H1 (cell line): ENCODE data around the gene DCAF15. TPM values are rescaled to one million over a fixed set of nuclear protein-coding genes. Genes with fewer than 3 reads are reported as not detected.

Experiments used
- CTCF ChIA-PET: fragments of 300-600 bp; sonication (Branson Sonifier 250); formaldehyde crosslinking; loops from one replicate; lab custom pipeline; 2021; ENCODE audit not compliant: partially characterized antibody; lab: Charles Lee
- POLR2A ChIA-PET: fragments of 300-600 bp; sonication (Branson Sonifier 250); formaldehyde crosslinking; loops from one replicate; lab custom pipeline; 2021; ENCODE audit warnings: inconsistent platforms; ENCODE audit not compliant: partially characterized antibody; lab: Charles Lee
- DNase-seq, 2 experiments: peaks; one replicate each; pipeline versions ENCODE4 v3.0.0 to v3.0.0-alpha.2; 2010 to 2022; ENCODE audit warnings: low spot score in 2 of 2, low read depth in 1 of 2, mixed read lengths in 1 of 2
- FAIRE-seq: peaks from 2 replicates; lab custom pipeline; 2011; peaks lifted over from hg19 to GRCh38; lab: Jason Lieb, UNC
- H2AFZ ChIP-seq: 2 replicates; pipeline ENCODE4 v1.8.1; 2012; ENCODE audit warnings: low read length, inconsistent platforms
- H2AK5ac ChIP-seq: 2 replicates; pipeline ENCODE4 v1.6.1; 2013; ENCODE audit warnings: low read depth, low read length
- H2BK120ac ChIP-seq: replicated peaks from 2 replicates; pipeline ENCODE3; 2013; ENCODE audit warnings: low read depth, low read length, inconsistent platforms
- H2BK12ac ChIP-seq: 2 replicates; pipeline ENCODE4 v1.6.1; 2013; ENCODE audit warnings: low read depth, low read length
- H2BK15ac ChIP-seq: 2 replicates; pipeline ENCODE4 v1.6.1; 2013; ENCODE audit warnings: low read length
- H2BK20ac ChIP-seq: 2 replicates; pipeline ENCODE4 v1.6.1; 2013; ENCODE audit warnings: low read length
- H2BK5ac ChIP-seq: 2 replicates; pipeline ENCODE4 v1.6.1; 2013; ENCODE audit warnings: low read depth, low read length
- H3K14ac ChIP-seq: 2 replicates; pipeline ENCODE4 v1.6.1; 2013; ENCODE audit warnings: inconsistent platforms; ENCODE audit not compliant: insufficient read length
- H3K18ac ChIP-seq: 2 replicates; pipeline ENCODE4 v1.6.1; 2013; ENCODE audit warnings: low read length; ENCODE audit errors: extremely low read depth
- H3K23ac ChIP-seq: 2 replicates; pipeline ENCODE4 v1.6.1; 2013; ENCODE audit warnings: inconsistent platforms; ENCODE audit not compliant: insufficient read length
- H3K23me2 ChIP-seq: 2 replicates; pipeline ENCODE4 v1.6.1; 2013; ENCODE audit warnings: low read depth, low read length
- H3K27ac ChIP-seq: 2 replicates; pipeline ENCODE4 v1.6.1; 2011; ENCODE audit warnings: low read depth, low read length, inconsistent platforms
- H3K27me3 ChIP-seq, 4 experiments: replicated peaks in 1 of 4; 1 replicate in 1 of 4; 2 replicates in 3 of 4; pipeline versions ENCODE4 v1.6.1 to v1.8.1; 2011 to 2013; ENCODE audit warnings: low read length in 3 of 4, mild to moderate bottlenecking in 3 of 4, inconsistent platforms in 2 of 4, mixed read lengths in 2 of 4, moderate library complexity in 1 of 4; ENCODE audit not compliant: control insufficient read depth in 3 of 4, insufficient read depth in 3 of 4; ENCODE audit errors: extremely low read depth in 1 of 4
- H3K36me3 ChIP-seq, 4 experiments: 2 replicates each; pipeline versions ENCODE4 v1.6.1 to v1.8.1; 2011 to 2013; ENCODE audit warnings: mild to moderate bottlenecking in 4 of 4, low read length in 3 of 4, moderate library complexity in 2 of 4, control low read depth in 1 of 4, inconsistent platforms in 1 of 4; ENCODE audit not compliant: insufficient read depth in 4 of 4, control insufficient read depth in 2 of 4
- H3K4ac ChIP-seq: replicated peaks from 2 replicates; pipeline ENCODE3; 2013; ENCODE audit warnings: low read length, low read depth, mixed read lengths, inconsistent platforms; ENCODE audit not compliant: insufficient read length
- H3K4me1 ChIP-seq, 4 experiments: replicated peaks in 1 of 4; 1 replicate in 1 of 4; 2 replicates in 3 of 4; pipeline versions ENCODE4 v1.6.1 to v1.8.1; 2011 to 2013; ENCODE audit warnings: low read length in 3 of 4, inconsistent platforms in 2 of 4, mixed read lengths in 1 of 4; ENCODE audit not compliant: insufficient read depth in 4 of 4, control insufficient read depth in 3 of 4
- H3K4me2 ChIP-seq, 2 experiments: 2 replicates each; pipeline versions ENCODE4 v1.6.1 to v1.8.1; 2011 to 2013; ENCODE audit warnings: low read depth in 2 of 2, low read length in 2 of 2, control low read depth in 1 of 2, inconsistent platforms in 1 of 2, mild to moderate bottlenecking in 1 of 2; ENCODE audit not compliant: insufficient read depth in 1 of 2
- H3K4me3 ChIP-seq, 4 experiments: fragments of 200-600, 300-600 bp in 1 of 4; sonication (generic), shearing (Covaris generic), sonication (Bioruptor Twin) in 1 of 4; 2 replicates each; pipeline versions ENCODE4 v1.5.1 to v1.8.1; 2011 to 2016; ENCODE audit warnings: low read length in 4 of 4, low read depth in 3 of 4, control low read depth in 2 of 4, inconsistent platforms in 2 of 4, mild to moderate bottlenecking in 2 of 4, mixed read lengths in 1 of 4, moderate library complexity in 1 of 4; ENCODE audit not compliant: insufficient read depth in 2 of 4; ENCODE audit errors: extremely low read depth in 1 of 4
- H3K56ac ChIP-seq: replicated peaks from 2 replicates; pipeline ENCODE3; 2013; ENCODE audit warnings: low read depth, mild to moderate bottlenecking, mixed read lengths, low read length, inconsistent platforms; ENCODE audit not compliant: insufficient read length
- H3K79me1 ChIP-seq: 2 replicates; pipeline ENCODE4 v1.6.1; 2013; ENCODE audit warnings: low read depth, low read length, control low read depth
- H3K79me2 ChIP-seq, 2 experiments: 2 replicates each; pipeline versions ENCODE4 v1.6.1 to v1.8.1; 2012 to 2013; ENCODE audit warnings: low read length in 2 of 2, mild to moderate bottlenecking in 2 of 2, inconsistent platforms in 1 of 2; ENCODE audit not compliant: insufficient read depth in 2 of 2, control insufficient read depth in 1 of 2
- H3K9ac ChIP-seq, 4 experiments: replicated peaks in 1 of 4; 1 replicate in 1 of 4; 2 replicates in 3 of 4; pipeline versions ENCODE4 v1.6.1 to v1.8.1; 2011 to 2013; ENCODE audit warnings: low read depth in 3 of 4, low read length in 3 of 4, control low read depth in 2 of 4, mild to moderate bottlenecking in 2 of 4, moderate library complexity in 2 of 4, inconsistent platforms in 1 of 4; ENCODE audit errors: extremely low read depth in 1 of 4
- H3K9me3 ChIP-seq, 2 experiments: 2 replicates each; pipeline versions ENCODE4 v1.6.1 to v1.8.1; 2012 to 2013; ENCODE audit warnings: mild to moderate bottlenecking in 2 of 2, moderate library complexity in 2 of 2, control low read depth in 1 of 2, inconsistent platforms in 1 of 2, low read depth in 1 of 2, low read length in 1 of 2, mixed read lengths in 1 of 2; ENCODE audit not compliant: insufficient read depth in 2 of 2
- H4K20me1 ChIP-seq, 2 experiments: replicated peaks in 1 of 2; 2 replicates each; pipeline versions ENCODE3 to v1.8.1; 2011 to 2013; ENCODE audit warnings: inconsistent platforms in 2 of 2, low read length in 2 of 2, mild to moderate bottlenecking in 1 of 2; ENCODE audit not compliant: insufficient read depth in 2 of 2, control insufficient read depth in 1 of 2
- H4K5ac ChIP-seq: 2 replicates; pipeline ENCODE4 v1.6.1; 2013; ENCODE audit warnings: low read length, low read depth, mixed read lengths, inconsistent platforms; ENCODE audit not compliant: insufficient read length
- H4K8ac ChIP-seq: 2 replicates; pipeline ENCODE4 v1.8.0; 2013; ENCODE audit warnings: mild to moderate bottlenecking, moderate library complexity, low read length, inconsistent platforms; ENCODE audit not compliant: insufficient read depth; ENCODE audit errors: extremely low read depth
- H4K91ac ChIP-seq: replicated peaks from 2 replicates; pipeline ENCODE3; 2013; ENCODE audit warnings: low read length, mixed read lengths, inconsistent platforms; ENCODE audit not compliant: insufficient read length
- ATF3 ChIP-seq: IDR thresholded peaks from 2 replicates; pipeline ENCODE4 v1.6.1; 2011; ENCODE audit warnings: low read depth, mild to moderate bottlenecking, low read length; ENCODE audit not compliant: insufficient read depth
- BCL11A ChIP-seq, 2 experiments: IDR thresholded peaks; one replicate each; pipeline ENCODE4 v1.6.1; 2011; ENCODE audit warnings: low read depth in 2 of 2, low read length in 2 of 2, mild to moderate bottlenecking in 2 of 2
- CBX5 ChIP-seq: fragments of 300-800, 300-1000 bp; sonication (generic); IDR thresholded peaks from 2 replicates; pipeline ENCODE4 v1.7.1; 2016; ENCODE audit warnings: antibody characterized with exemption, low read length, low read depth
- CBX8 ChIP-seq: fragments of 300-800, 300-1000 bp; sonication (generic); IDR thresholded peaks from 2 replicates; pipeline ENCODE4 v1.7.1; 2016; ENCODE audit warnings: low read depth, low read length, borderline replicate concordance
- CHD1 ChIP-seq: IDR thresholded peaks from 2 replicates; pipeline ENCODE4 v1.6.1; 2012; ENCODE audit warnings: low read depth, low read length, improper control_type of control experiment
- CTBP2 ChIP-seq: IDR thresholded peaks from 2 replicates; pipeline ENCODE4 v1.7.0; 2011; ENCODE audit warnings: borderline replicate concordance, mild to moderate bottlenecking, moderate library complexity, mixed read lengths, low read length; ENCODE audit not compliant: insufficient read depth, insufficient read length
- E2F6 ChIP-seq: IDR thresholded peaks from 2 replicates; pipeline ENCODE4 v1.6.1; 2012; ENCODE audit warnings: inconsistent platforms
- KDM4A ChIP-seq: IDR thresholded peaks from one replicate; pipeline ENCODE4 v1.7.1; 2012; ENCODE audit warnings: low read depth, mild to moderate bottlenecking, moderate library complexity, low read length, inconsistent platforms; ENCODE audit not compliant: severe bottlenecking
- MAX ChIP-seq: IDR thresholded peaks from 2 replicates; pipeline ENCODE4 v1.6.1; 2012; ENCODE audit warnings: inconsistent platforms
- RNF2 ChIP-seq: fragments of 200-900, 300-1000 bp; sonication (generic); IDR thresholded peaks from 2 replicates; pipeline ENCODE4 v1.7.1; 2016; ENCODE audit warnings: borderline replicate concordance, low read depth, mild to moderate bottlenecking, antibody characterized with exemption, low read length; ENCODE audit not compliant: poor library complexity, severe bottlenecking; ENCODE audit errors: missing control alignments
- SP2 ChIP-seq: IDR thresholded peaks from 2 replicates; pipeline ENCODE4 v1.6.1; 2012; ENCODE audit warnings: mild to moderate bottlenecking, low read length, inconsistent platforms
- whole genome bisulfite sequencing, 2 experiments: shearing (Covaris generic) in 1 of 2; methylation state at CpG; one replicate each; pipeline versions ENCODE4 v1.1.6 to v1.1.7; 2013 to 2015; ENCODE audit warnings: low lambda C conversion rate in 2 of 2, mixed read lengths in 2 of 2, inconsistent platforms in 1 of 2, low coverage in 1 of 2, missing lambda C conversion rate in 1 of 2; ENCODE audit not compliant: insufficient replicate concordance in 2 of 2, insufficient coverage in 1 of 2, insufficient read length in 1 of 2; ENCODE audit errors: extremely low coverage in 1 of 2, missing lambda C conversion rate in 1 of 2; 5-methylcytosine and 5-hydroxymethylcytosine counted together
- polyA plus RNA-seq, 7 experiments: library from polyadenylated mRNA; depleted of rRNA in 3 of 7; stranded (reverse) in 5 of 7; unstranded in 2 of 7; fragments of >200 nt in 5 of 7; fragments of 200-250 nt in 2 of 7; gene quantifications; 1 replicate in 5 of 7; 2 replicates in 1 of 7; 4 replicates in 1 of 7; pipeline versions ENCODE4 v1.2.1 to v1.2.3, GENCODE V29; 2011 to 2013; ENCODE audit warnings: missing spikeins in 2 of 7, mixed read lengths in 2 of 7
- total RNA-seq: library from RNA; stranded (reverse); fragmentation: NEBNext Ultra II Directional; extraction: Animal tissue kit (Norgen Biotek cat#: 25700); gene quantifications from 2 replicates; pipeline ENCODE4 v1.2.1, GENCODE V29; 2021

The DCAF15 gene
- total and polyA plus RNA-seq, 2 of the 8 experiments (the other 6 are each of a cell fraction or from before 2014, with no cell fraction given): 68.7 to 80.8 TPM

- H3K9ac ChIP-seq: no peak overlapping the region
- FAIRE-seq (no peak), DNase-seq (no peak)
- no peak overlapping the region for H2BK15ac ChIP-seq
- H2AFZ ChIP-seq: no peak overlapping the region
- H3K23ac ChIP-seq: no peak overlapping the region
- H3K56ac ChIP-seq: no peak overlapping the region
- H3K4ac ChIP-seq: no peak overlapping the region
- H2AK5ac ChIP-seq: no peak overlapping the region
- H3K4me3 ChIP-seq: no peak overlapping the region
- no peaks in the 10 kb centered on the region for H3K9me3 ChIP-seq
- peaks cover 3% of the 10 kb centered on the region; the same call in 1 of the 2 replicates for H3K79me1 ChIP-seq
- WGBS, 2 experiments: 83% methylated on average over 8 of the region's 8 CpGs; no CpG with 5 or more reads in 1 of the 2 experiments
- peaks cover 0 to 4% (median 3%) of the 10 kb centered on the region in 4 experiments; a peak in 3 of 7 replicates for H3K27me3 ChIP-seq
- no peaks in the 10 kb centered on the region for H4K20me1 ChIP-seq
- H3K36me3 ChIP-seq: peaks cover 2 to 15% (median 6%) of the 10 kb centered on the region in 4 experiments; a peak in 5 of 8 replicates
- H3K4me1 ChIP-seq: peaks cover 0 to 6% (median under 1%) of the 10 kb centered on the region in 4 experiments; a peak in 2 of 7 replicates
- H3K18ac ChIP-seq: no peak overlapping the region
- H2BK20ac ChIP-seq: no peak overlapping the region
- H3K79me2 ChIP-seq: no peaks in the 10 kb centered on the region
- H2BK12ac ChIP-seq: no peak overlapping the region
- H2BK120ac ChIP-seq: no peak overlapping the region
- H2BK5ac ChIP-seq: no peak overlapping the region
- POLR2A ChIA-PET: interaction anchor here (1.2 kb wide), 1 partner anchor 16 kb away, joined by 3 read pairs; no protein-coding TSS in a partner anchor
- H4K5ac ChIP-seq: no peak overlapping the region
- H3K14ac ChIP-seq: no peak overlapping the region
- H4K91ac ChIP-seq: no peak overlapping the region
- no peak overlapping the region for H3K4me2 ChIP-seq
- CTCF ChIA-PET: interaction anchor here (0.6 to 1.1 kb wide), 6 partner anchors 8 to 109 kb away, joined by 3 to 4 read pairs (median 4); no protein-coding TSS in a partner anchor
- peaks cover 8% of the 10 kb centered on the region; the same call in 1 of the 2 replicates for H3K23me2 ChIP-seq
- H3K27ac ChIP-seq: no peak overlapping the region
- no peak overlapping the region for H4K8ac ChIP-seq
- TF ChIP-seq CBX8 (no peak), CHD1 (no peak), ATF3 (no peak), RNF2 (no peak), SP2 (no peak), KDM4A (no peak), BCL11A (IDR thresholded peaks at IDR 0.05; ENCODE audit: low read depth in 2 of 2, low read length in 2 of 2) (no peak), E2F6 (no peak), CBX5 (no peak), CTBP2 (no peak), MAX (no peak)
Measured at GRCh38 chr19:13908674-13909073, 43.6 kb upstream of the DCAF15 start.
